Trophoblast cell (in vitro differentiated cells and primary cell): ENCODE measurements around the gene LEMD2.

Experiments used
- DNase-seq, 2 donors: peaks; one replicate each; pipeline ENCODE4 v3.0.0-alpha.2; 2016
- H2AFZ ChIP-seq: 2 replicates; pipeline ENCODE4 v1.6.1; 2013; ENCODE audit warnings: low read length, moderate library complexity, mild to moderate bottlenecking; ENCODE audit not compliant: insufficient read depth, poor library complexity
- H2AK5ac ChIP-seq: 2 replicates; pipeline ENCODE4 v1.6.1; 2013; ENCODE audit warnings: mild to moderate bottlenecking, low read length
- H2BK120ac ChIP-seq: 2 replicates; pipeline ENCODE4 v1.6.1; 2013; ENCODE audit warnings: low read length, mild to moderate bottlenecking, moderate library complexity; ENCODE audit not compliant: insufficient read depth, poor library complexity
- H2BK12ac ChIP-seq: 2 replicates; pipeline ENCODE4 v1.6.1; 2013; ENCODE audit warnings: mild to moderate bottlenecking, low read length, moderate library complexity
- H2BK5ac ChIP-seq: 2 replicates; pipeline ENCODE4 v1.6.1; 2013; ENCODE audit warnings: low read length, low read depth, moderate library complexity, mild to moderate bottlenecking; ENCODE audit not compliant: poor library complexity
- H3K14ac ChIP-seq: 2 replicates; pipeline ENCODE4 v1.6.1; 2013; ENCODE audit warnings: mild to moderate bottlenecking, low read length
- H3K18ac ChIP-seq: 2 replicates; pipeline ENCODE4 v1.6.1; 2013; ENCODE audit warnings: mild to moderate bottlenecking, low read length
- H3K23ac ChIP-seq: 2 replicates; pipeline ENCODE4 v1.6.1; 2013; ENCODE audit warnings: low read length
- H3K27ac ChIP-seq: 2 replicates; pipeline ENCODE4 v1.5.1; 2013; ENCODE audit warnings: low read depth, mild to moderate bottlenecking, inconsistent platforms, low read length, moderate library complexity
- H3K27me3 ChIP-seq: 2 replicates; pipeline ENCODE4 v1.6.1; 2013; ENCODE audit warnings: inconsistent platforms, mild to moderate bottlenecking, low read length, moderate library complexity; ENCODE audit not compliant: insufficient read depth
- H3K36me3 ChIP-seq, 2 experiments: 1 replicate in 1 of 2; 2 replicates in 1 of 2; pipeline ENCODE4 v1.6.1; 2013; ENCODE audit warnings: low read length in 2 of 2, mild to moderate bottlenecking in 2 of 2, moderate library complexity in 1 of 2; ENCODE audit not compliant: insufficient read depth in 2 of 2, control insufficient read depth in 1 of 2
- H3K4ac ChIP-seq: 2 replicates; pipeline ENCODE4 v1.6.1; 2013; ENCODE audit warnings: low read depth, mild to moderate bottlenecking, low read length, moderate library complexity
- H3K4me1 ChIP-seq, 2 experiments: 1 replicate in 1 of 2; 2 replicates in 1 of 2; pipeline ENCODE4 v1.6.1; 2013; ENCODE audit warnings: low read length in 2 of 2, mild to moderate bottlenecking in 2 of 2, moderate library complexity in 1 of 2; ENCODE audit not compliant: insufficient read depth in 2 of 2, control insufficient read depth in 1 of 2
- H3K4me2 ChIP-seq: 2 replicates; pipeline ENCODE4 v1.6.1; 2013; ENCODE audit warnings: inconsistent platforms, mild to moderate bottlenecking, low read length, moderate library complexity
- H3K4me3 ChIP-seq: 2 replicates; pipeline ENCODE4 v1.5.1; 2013; ENCODE audit warnings: mild to moderate bottlenecking, low read depth, low read length, inconsistent platforms
- H3K79me1 ChIP-seq: one replicate; pipeline ENCODE4 v1.6.1; 2013; ENCODE audit warnings: low read length
- H3K79me2 ChIP-seq: 2 replicates; pipeline ENCODE4 v1.6.1; 2013; ENCODE audit warnings: low read length, mild to moderate bottlenecking; ENCODE audit not compliant: control insufficient read depth, insufficient read depth, poor library complexity
- H3K9ac ChIP-seq: 2 replicates; pipeline ENCODE4 v1.6.1; 2013; ENCODE audit warnings: mild to moderate bottlenecking, low read length
- H3K9me3 ChIP-seq: 2 replicates; pipeline ENCODE4 v1.6.1; 2013; ENCODE audit warnings: low read depth, mild to moderate bottlenecking, control low read depth, inconsistent platforms, low read length; ENCODE audit not compliant: insufficient read depth
- H4K12ac ChIP-seq: 2 replicates; pipeline ENCODE4 v1.6.1; 2013; ENCODE audit warnings: low read depth, mild to moderate bottlenecking, low read length, moderate library complexity
- H4K8ac ChIP-seq: 2 replicates; pipeline ENCODE4 v1.6.1; 2013; ENCODE audit warnings: low read depth, mild to moderate bottlenecking, low read length, moderate library complexity
- H4K91ac ChIP-seq: one replicate; pipeline ENCODE4 v1.6.1; 2013; ENCODE audit warnings: low read depth, mild to moderate bottlenecking, low read length, moderate library complexity
- WGBS: extraction: QIAGEN DNeasy Blood & Tissue Kit; methylation state at CpG from one replicate; pipeline ENCODE4 v1.1.7; 2013; ENCODE audit warnings: missing lambda C conversion rate; ENCODE audit not compliant: insufficient read length, insufficient coverage; ENCODE audit errors: extremely low coverage; 5-methylcytosine and 5-hydroxymethylcytosine counted together

The LEMD2 gene

GRCh38 chr6:33820784-33821520 lies 32.0 kb upstream of the LEMD2 start:
- H4K91ac ChIP-seq, result no peak overlapping the region
- H2AK5ac ChIP-seq, result no peak overlapping the region
- no peak overlapping the region for H4K8ac ChIP-seq
- H3K14ac ChIP-seq, result no peak overlapping the region
- no peak overlapping the region for H3K18ac ChIP-seq
- H2BK12ac ChIP-seq, result no peak overlapping the region
- no peak overlapping the region for H3K4ac ChIP-seq
- no peak overlapping the region for H3K9ac ChIP-seq
- H3K9me3 ChIP-seq, result no peaks in the 10 kb centered on the region
- H3K36me3 ChIP-seq, result no peaks in the 10 kb centered on the region
- no peak overlapping the region for H3K4me2 ChIP-seq
- H2AFZ ChIP-seq, result no peak overlapping the region
- H3K4me3 ChIP-seq, result no peak overlapping the region
- no peak overlapping the region for H2BK5ac ChIP-seq
- no peak for DNase-seq
- H3K79me2 ChIP-seq, result no peaks in the 10 kb centered on the region
- no peaks in the 10 kb centered on the region for H3K4me1 ChIP-seq
- no peaks in the 10 kb centered on the region for H3K27me3 ChIP-seq
- H3K79me1 ChIP-seq, result no peaks in the 10 kb centered on the region
- no peak overlapping the region for H2BK120ac ChIP-seq
- 100% methylated on average over 1 of the region's 7 CpGs for WGBS
- H3K23ac ChIP-seq, result no peak overlapping the region
- no peak overlapping the region for H3K27ac ChIP-seq
- no peak overlapping the region for H4K12ac ChIP-seq

GRCh38 chr6:33820243-33820642 lies 31.3 kb upstream of the LEMD2 start:
- Histone ChIP-seq H3K4me3 (no peak overlapping the region), H2AFZ (no peak overlapping the region), H4K91ac (no peak overlapping the region), H3K4me1 (no peaks in the 10 kb centered on the region), H3K4me2 (no peak overlapping the region), H3K27me3 (no peaks in the 10 kb centered on the region), H3K27ac (no peak overlapping the region), H3K4ac (no peak overlapping the region), H3K79me1 (no peaks in the 10 kb centered on the region), H3K9ac (no peak overlapping the region), H2AK5ac (no peak overlapping the region), H3K36me3 (no peaks in the 10 kb centered on the region), H3K14ac (no peak overlapping the region), H3K79me2 (no peaks in the 10 kb centered on the region), H3K23ac (no peak overlapping the region), H2BK120ac (no peak overlapping the region), H2BK5ac (no peak overlapping the region), H4K8ac (no peak overlapping the region), H4K12ac (no peak overlapping the region), H3K9me3 (no peaks in the 10 kb centered on the region), H2BK12ac (no peak overlapping the region), H3K18ac (no peak overlapping the region)
- DNase-seq, result no peak
- WGBS, result no CpG with 5 or more reads among the region's 10 CpGs

- H3K4me1 ChIP-seq, result no peaks in the 10 kb centered on the region
- H3K79me2 ChIP-seq, result no peaks in the 10 kb centered on the region
- H4K12ac ChIP-seq, result no peak overlapping the region
- H3K79me1 ChIP-seq, result no peaks in the 10 kb centered on the region
- no peak overlapping the region for H3K4me2 ChIP-seq
- H4K8ac ChIP-seq, result no peak overlapping the region
- H2BK12ac ChIP-seq, result no peak overlapping the region
- H3K9me3 ChIP-seq, result no peaks in the 10 kb centered on the region
- no peaks in the 10 kb centered on the region for H3K27me3 ChIP-seq
- H3K9ac ChIP-seq, result no peak overlapping the region
- H3K23ac ChIP-seq, result no peak overlapping the region
- H3K4me3 ChIP-seq, result peak overlapping the region; percentile 26
- no peak overlapping the region for H3K14ac ChIP-seq
- H3K18ac ChIP-seq, result no peak overlapping the region
- H2AK5ac ChIP-seq, result no peak overlapping the region
- WGBS, result no CpG with 5 or more reads among the region's 4 CpGs
- no peak overlapping the region for H2BK120ac ChIP-seq
- DNase-seq, result no peak
- no peak overlapping the region for H2BK5ac ChIP-seq
- no peak overlapping the region for H3K27ac ChIP-seq
- no peaks in the 10 kb centered on the region for H3K36me3 ChIP-seq
- no peak overlapping the region for H3K4ac ChIP-seq
- H2AFZ ChIP-seq, result no peak overlapping the region
- H4K91ac ChIP-seq, result no peak overlapping the region
Observed at GRCh38 chr6:33819021-33819420, 30.1 kb upstream of the LEMD2 start.

GRCh38 chr6:33818293-33818692 lies 29.4 kb upstream of the LEMD2 start:
- DNase-seq, result no peak
- H4K8ac ChIP-seq, result no peak overlapping the region
- no peak overlapping the region for H2AK5ac ChIP-seq
- WGBS, result no CpG with 5 or more reads among the region's 3 CpGs
- no peak overlapping the region for H2BK120ac ChIP-seq
- no peak overlapping the region for H3K4ac ChIP-seq
- no peak overlapping the region for H3K23ac ChIP-seq
- H2BK5ac ChIP-seq, result no peak overlapping the region
- H3K36me3 ChIP-seq, result no peaks in the 10 kb centered on the region
- H2AFZ ChIP-seq, result no peak overlapping the region
- no peaks in the 10 kb centered on the region for H3K4me1 ChIP-seq
- no peak overlapping the region for H3K27ac ChIP-seq
- H3K14ac ChIP-seq, result no peak overlapping the region
- H3K9ac ChIP-seq, result no peak overlapping the region
- H3K4me2 ChIP-seq, result no peak overlapping the region
- no peak overlapping the region for H2BK12ac ChIP-seq
- H3K9me3 ChIP-seq, result no peaks in the 10 kb centered on the region
- H3K18ac ChIP-seq, result no peak overlapping the region
- H3K79me1 ChIP-seq, result no peaks in the 10 kb centered on the region
- H4K12ac ChIP-seq, result no peak overlapping the region
- no peak overlapping the region for H3K4me3 ChIP-seq
- no peaks in the 10 kb centered on the region for H3K27me3 ChIP-seq
- no peaks in the 10 kb centered on the region for H3K79me2 ChIP-seq
- H4K91ac ChIP-seq, result no peak overlapping the region
